GM23338 (cell line): ENCODE measurements around the gene STX8. TPM values are rescaled to one million over a fixed set of nuclear protein-coding genes. Genes with fewer than 3 reads are reported as not detected.
A peak's percentile ranks its signal among the peaks of the same experiment; 100 is the strongest.

Source experiments
- ATAC-seq: fragments of 200-7000 bp; cut with Tn5 transposase; 3 replicates; pipeline ENCODE4 v1.9.1; 2020
- DNase-seq: peaks from one replicate; pipeline ENCODE4 v3.0.0-alpha.2; 2015; ENCODE audit warnings: low spot score
- H2AFZ ChIP-seq: fragments of 200-600 bp; sonication (generic); 2 replicates; pipeline ENCODE4 v1.8.0; 2016; ENCODE audit warnings: antibody characterized with exemption, mild to moderate bottlenecking, moderate library complexity
- H3F3A ChIP-seq: fragments of 200-600 bp; sonication (generic); replicated peaks from 2 replicates; pipeline ENCODE4 v1.8.0; 2017; ENCODE audit warnings: antibody characterized with exemption, mixed run types, low read depth
- H3K27ac ChIP-seq: fragments of 200-600 bp; sonication (generic); 2 replicates; pipeline ENCODE4 v1.6.1; 2016; ENCODE audit warnings: low read depth
- H3K27me3 ChIP-seq: fragments of 200-600 bp; sonication (generic); 2 replicates; pipeline ENCODE4 v1.8.0; 2016; ENCODE audit warnings: mild to moderate bottlenecking, mixed run types, moderate library complexity; ENCODE audit not compliant: insufficient read depth
- H3K36me3 ChIP-seq: fragments of 200-600 bp; sonication (generic); 2 replicates; pipeline ENCODE4 v1.8.0; 2016; ENCODE audit warnings: mild to moderate bottlenecking; ENCODE audit not compliant: insufficient read depth
- H3K4me1 ChIP-seq: fragments of 200-600 bp; sonication (generic); 2 replicates; pipeline ENCODE4 v1.8.0; 2016; ENCODE audit warnings: mild to moderate bottlenecking, moderate library complexity; ENCODE audit not compliant: insufficient read depth
- H3K4me2 ChIP-seq: fragments of 200-600 bp; sonication (generic); 2 replicates; pipeline ENCODE4 v1.7.1; 2017; ENCODE audit warnings: mixed run types
- H3K4me3 ChIP-seq: fragments of 200-600 bp; sonication (generic); 2 replicates; pipeline ENCODE4 v1.6.1; 2016; ENCODE audit warnings: mixed run types
- H3K79me2 ChIP-seq: fragments of 200-600 bp; sonication (generic); replicated peaks from 2 replicates; pipeline ENCODE4 v1.8.0; 2017; ENCODE audit warnings: mild to moderate bottlenecking; ENCODE audit not compliant: insufficient read depth
- H3K9me2 ChIP-seq: fragments of 200-600 bp; sonication (generic); 2 replicates; pipeline ENCODE4 v1.8.0; 2017; ENCODE audit not compliant: insufficient read depth
- H4K20me1 ChIP-seq: fragments of 200-600 bp; sonication (generic); replicated peaks from 2 replicates; pipeline ENCODE4 v1.8.0; 2017; ENCODE audit warnings: mild to moderate bottlenecking; ENCODE audit not compliant: insufficient read depth
- H3K27ac Mint-ChIP-seq: 2 replicates; pipeline ENCODE4 v1.8.0; 2020; ENCODE audit warnings: inconsistent platforms, mild to moderate bottlenecking, moderate library complexity, mixed read lengths
- H3K27me3 Mint-ChIP-seq: 3 replicates; pipeline ENCODE4 v1.8.0; 2022; ENCODE audit warnings: low read depth, mild to moderate bottlenecking, moderate library complexity, mixed read lengths, inconsistent platforms; ENCODE audit not compliant: insufficient read depth, poor library complexity
- H3K36me3 Mint-ChIP-seq: 3 replicates; pipeline ENCODE4 v1.8.0; 2021; ENCODE audit warnings: low read depth, mild to moderate bottlenecking, inconsistent platforms, moderate library complexity, mixed read lengths
- H3K4me1 Mint-ChIP-seq: 3 replicates; pipeline ENCODE4 v1.8.0; 2020; ENCODE audit warnings: mild to moderate bottlenecking, inconsistent platforms, mixed read lengths
- H3K4me3 Mint-ChIP-seq: 3 replicates; pipeline ENCODE4 v1.8.0; 2021; ENCODE audit warnings: moderate library complexity, mild to moderate bottlenecking, inconsistent platforms, mixed read lengths
- H3K9me3 Mint-ChIP-seq: 3 replicates; pipeline ENCODE4 v1.8.0; 2020; ENCODE audit warnings: moderate library complexity, mild to moderate bottlenecking, inconsistent platforms, mixed read lengths
- CREB1 ChIP-seq: fragments of 250-450 bp; sonication (Bioruptor Pico); IDR thresholded peaks from 2 replicates; pipeline ENCODE4 v1.5.0; 2020; ENCODE audit warnings: low read depth, mild to moderate bottlenecking, moderate library complexity
- EZH2 ChIP-seq: fragments of 200-600 bp; sonication (generic); IDR thresholded peaks from one replicate; pipeline ENCODE4 v1.8.0; 2017; ENCODE audit warnings: antibody characterized with exemption, mild to moderate bottlenecking, low read depth; ENCODE audit not compliant: unreplicated experiment
- EZH2phosphoT487 ChIP-seq: fragments of 200-600 bp; sonication (generic); IDR thresholded peaks from one replicate; pipeline ENCODE4 v1.8.1; 2018; ENCODE audit warnings: antibody characterized with exemption; ENCODE audit not compliant: unreplicated experiment
- JUNB ChIP-seq: IDR thresholded peaks from one replicate; pipeline ENCODE4 v1.6.1; 2016; ENCODE audit warnings: antibody characterized with exemption; ENCODE audit not compliant: unreplicated experiment
- NANOG ChIP-seq: IDR thresholded peaks from 2 replicates; pipeline ENCODE4 v1.6.1; 2016; ENCODE audit warnings: antibody characterized with exemption, borderline replicate concordance
- POLR2AphosphoS5 ChIP-seq: IDR thresholded peaks from 2 replicates; pipeline ENCODE4 v1.6.1; 2016; ENCODE audit warnings: antibody characterized with exemption, low read depth
- STAT1 ChIP-seq: IDR thresholded peaks from one replicate; pipeline ENCODE4 v1.6.1; 2016; ENCODE audit warnings: antibody characterized with exemption; ENCODE audit not compliant: unreplicated experiment
- ZNF114 ChIP-seq: fragments of 250-450 bp; sonication (Bioruptor Pico); IDR thresholded peaks from 2 replicates; pipeline ENCODE4 v1.5.0; 2020; ENCODE audit warnings: mild to moderate bottlenecking, moderate library complexity
- ZNF331 ChIP-seq: fragments of 250-450 bp; sonication (Bioruptor Pico); IDR thresholded peaks from 2 replicates; pipeline ENCODE4 v1.5.0; 2020; ENCODE audit warnings: low read depth, mild to moderate bottlenecking, moderate library complexity
- polyA plus RNA-seq: library from polyadenylated mRNA; unstranded; fragments of >200 nt; fragmentation: Nextera tagmentation; extraction: Ambion mirVana; gene quantifications from 2 replicates; pipeline ENCODE4 v1.2.1, GENCODE V29; 2016
- total RNA-seq: library from RNA; depleted of rRNA; stranded (reverse); fragments of >200 nt; shearing (Covaris generic); gene quantifications from 2 replicates; pipeline ENCODE4 v1.2.3, GENCODE V29; 2014
- TF ChIP-seq, protein P1 (sequence below): IDR thresholded peaks from 2 replicates; pipeline ENCODE4 v1.6.1; 2016; ENCODE audit warnings: antibody characterized with exemption
- TF ChIP-seq, protein P2 (sequence below), 2 experiments: fragments of 200-600 bp in 1 of 2; sonication (generic) in 1 of 2; conservative IDR thresholded peaks; 2 replicates each; pipeline versions ENCODE4 v1.5.1 to v1.6.1; 2016 to 2017; ENCODE audit warnings: antibody characterized with exemption in 2 of 2, low read depth in 2 of 2, mild to moderate bottlenecking in 2 of 2, moderate library complexity in 1 of 2
- TF ChIP-seq, protein P3 (sequence below): IDR thresholded peaks from one replicate; pipeline ENCODE4 v1.6.1; 2018; ENCODE audit warnings: antibody characterized with exemption; ENCODE audit not compliant: unreplicated experiment

The STX8 gene
- total and polyA plus RNA-seq, 2 experiments from 2014 or later = 59.4 to 82.3 TPM

DNA sequence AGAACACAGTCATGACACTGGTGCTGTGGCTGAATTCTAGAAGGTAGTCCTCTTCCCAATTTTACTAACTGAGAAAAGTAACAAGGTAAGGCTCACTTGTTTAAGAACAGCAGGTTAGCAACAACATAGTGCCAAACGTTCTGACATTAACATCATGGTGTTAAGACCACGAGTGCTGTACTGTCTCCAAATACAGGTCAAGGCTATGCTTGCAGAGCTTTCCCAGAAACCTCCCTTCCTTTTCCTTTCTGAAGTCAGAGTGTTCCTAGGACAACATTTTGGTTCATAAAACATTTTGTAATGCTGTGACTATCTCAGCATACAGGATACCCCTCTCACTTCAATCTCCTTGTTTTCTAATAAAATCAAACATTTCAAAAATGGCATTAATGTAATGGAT lies 144.0 kb downstream of the STX8 start:
- H3K9me3 Mint-ChIP-seq = 0 out of 3 replicates have a peak, but pooled peaks cover 3% of the 10 kb centered on the region
- Histone ChIP-seq H3K4me2 (no peak overlapping the region), H4K20me1 (no peaks in the 10 kb centered on the region), H3K4me1 (0 out of 2 replicates have a peak, but pooled peaks cover under 1% of the 10 kb centered on the region), H3K36me3 (no peaks in the 10 kb centered on the region), H3F3A (no peaks in the 10 kb centered on the region), H3K79me2 (no peaks in the 10 kb centered on the region), H3K27ac (no peak overlapping the region), H2AFZ (no peak overlapping the region), H3K27me3 (no peaks in the 10 kb centered on the region), H3K9me2 (peaks cover 3% of the 10 kb centered on the region; the same call in 1 of the 2 replicates), H3K4me3 (no peak overlapping the region)
- peaks cover 5% of the 10 kb centered on the region; the same call in 2 of the 3 replicates for H3K4me1 Mint-ChIP-seq
- ATAC-seq (no peak), DNase-seq (no peak)
- H3K36me3 Mint-ChIP-seq = no peaks in the 10 kb centered on the region
- no peak overlapping the region for H3K27ac Mint-ChIP-seq
- H3K27me3 Mint-ChIP-seq = no peaks in the 10 kb centered on the region
- TF ChIP-seq ZNF331 (CRISPR knock-in tag) = no peak
- TF ChIP-seq, protein P1, sequence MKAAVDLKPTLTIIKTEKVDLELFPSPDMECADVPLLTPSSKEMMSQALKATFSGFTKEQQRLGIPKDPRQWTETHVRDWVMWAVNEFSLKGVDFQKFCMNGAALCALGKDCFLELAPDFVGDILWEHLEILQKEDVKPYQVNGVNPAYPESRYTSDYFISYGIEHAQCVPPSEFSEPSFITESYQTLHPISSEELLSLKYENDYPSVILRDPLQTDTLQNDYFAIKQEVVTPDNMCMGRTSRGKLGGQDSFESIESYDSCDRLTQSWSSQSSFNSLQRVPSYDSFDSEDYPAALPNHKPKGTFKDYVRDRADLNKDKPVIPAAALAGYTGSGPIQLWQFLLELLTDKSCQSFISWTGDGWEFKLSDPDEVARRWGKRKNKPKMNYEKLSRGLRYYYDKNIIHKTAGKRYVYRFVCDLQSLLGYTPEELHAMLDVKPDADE = no peak
- no peak for TF ChIP-seq JUNB
- TF ChIP-seq STAT1 = no peak
- TF ChIP-seq NANOG = no peak
- TF ChIP-seq, protein P2, sequence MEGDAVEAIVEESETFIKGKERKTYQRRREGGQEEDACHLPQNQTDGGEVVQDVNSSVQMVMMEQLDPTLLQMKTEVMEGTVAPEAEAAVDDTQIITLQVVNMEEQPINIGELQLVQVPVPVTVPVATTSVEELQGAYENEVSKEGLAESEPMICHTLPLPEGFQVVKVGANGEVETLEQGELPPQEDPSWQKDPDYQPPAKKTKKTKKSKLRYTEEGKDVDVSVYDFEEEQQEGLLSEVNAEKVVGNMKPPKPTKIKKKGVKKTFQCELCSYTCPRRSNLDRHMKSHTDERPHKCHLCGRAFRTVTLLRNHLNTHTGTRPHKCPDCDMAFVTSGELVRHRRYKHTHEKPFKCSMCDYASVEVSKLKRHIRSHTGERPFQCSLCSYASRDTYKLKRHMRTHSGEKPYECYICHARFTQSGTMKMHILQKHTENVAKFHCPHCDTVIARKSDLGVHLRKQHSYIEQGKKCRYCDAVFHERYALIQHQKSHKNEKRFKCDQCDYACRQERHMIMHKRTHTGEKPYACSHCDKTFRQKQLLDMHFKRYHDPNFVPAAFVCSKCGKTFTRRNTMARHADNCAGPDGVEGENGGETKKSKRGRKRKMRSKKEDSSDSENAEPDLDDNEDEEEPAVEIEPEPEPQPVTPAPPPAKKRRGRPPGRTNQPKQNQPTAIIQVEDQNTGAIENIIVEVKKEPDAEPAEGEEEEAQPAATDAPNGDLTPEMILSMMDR (conservative IDR thresholded peaks at IDR 0.05; ENCODE audit: low read depth in 2 of 2) = no peak
- TF ChIP-seq ZNF114 (CRISPR knock-in tag) = no peak
- no peak overlapping the region for H3K4me3 Mint-ChIP-seq

DNA sequence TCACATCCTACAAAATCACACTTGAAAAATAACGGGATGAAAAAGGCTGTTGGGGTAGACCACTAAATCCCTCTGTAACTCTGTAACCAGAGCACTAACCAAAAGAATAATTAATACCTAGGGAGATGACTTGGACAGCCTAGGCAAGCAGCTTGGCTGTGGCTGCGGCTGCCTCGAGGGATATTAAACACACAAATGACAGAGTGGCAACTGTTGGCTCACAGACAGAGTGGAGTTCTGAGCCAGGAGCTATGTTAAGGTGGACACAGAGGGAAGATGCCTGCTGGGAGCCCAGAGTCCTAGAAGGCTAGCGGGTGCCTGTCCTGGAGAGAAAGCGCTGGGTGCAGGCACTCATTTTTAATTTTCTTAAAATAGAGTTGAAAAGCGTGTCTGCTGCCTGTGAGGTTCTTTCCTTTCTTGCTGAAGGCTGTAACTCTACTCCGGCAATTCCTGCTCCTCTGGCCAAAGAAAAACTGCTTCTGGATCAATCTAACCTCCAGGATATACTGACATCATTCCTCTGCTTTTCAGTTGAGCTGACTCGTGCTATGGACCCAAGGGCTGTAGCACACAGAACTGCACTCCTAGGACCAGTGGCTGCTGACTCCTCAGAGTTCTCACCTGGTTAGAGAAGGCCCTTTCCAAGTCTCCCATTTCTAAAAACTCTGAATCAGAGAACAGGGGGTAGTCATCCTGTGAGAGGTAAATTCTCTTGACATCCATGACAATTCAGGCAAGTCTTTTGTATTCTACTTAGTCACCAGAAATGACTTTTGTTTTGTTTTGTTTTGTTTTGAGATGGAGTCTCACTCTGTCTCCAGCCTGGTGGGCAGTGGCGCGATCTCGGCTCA lies 147.9 kb downstream of the STX8 start:
- Histone ChIP-seq H3F3A (no peaks in the 10 kb centered on the region), H3K36me3 (no peaks in the 10 kb centered on the region), H3K9me2 (no peaks in the 10 kb centered on the region), H3K4me1 (peaks cover 8% of the 10 kb centered on the region; the same call in 1 of the 2 replicates), H4K20me1 (no peaks in the 10 kb centered on the region), H3K4me3 (no peak overlapping the region), H3K79me2 (no peaks in the 10 kb centered on the region), H2AFZ (no peak overlapping the region), H3K27ac (peak overlapping the region; percentile 39; the same call in 1 of the 2 replicates), H3K27me3 (no peaks in the 10 kb centered on the region), H3K4me2 (no peak overlapping the region)
- Mint-ChIP-seq H3K4me3 (no peak overlapping the region), H3K27ac (0 out of 2 replicates have a peak overlapping the region, but pooled peaks have one; percentile 36), H3K9me3 (0 out of 3 replicates have a peak, but pooled peaks cover 3% of the 10 kb centered on the region), H3K27me3 (peaks cover 2% of the 10 kb centered on the region), H3K36me3 (0 out of 3 replicates have a peak, but pooled peaks cover under 1% of the 10 kb centered on the region), H3K4me1 (peaks cover 17% of the 10 kb centered on the region)
- ATAC-seq (no peak), DNase-seq (no peak)
- TF ChIP-seq JUNB (no peak), NANOG (no peak), STAT1 (no peak), POLR2AphosphoS5 (no peak), EZH2 (no peak), EZH2phosphoT487 (no peak), ZNF114 (CRISPR knock-in tag) (no peak), ZNF331 (CRISPR knock-in tag) (no peak), CREB1 (CRISPR knock-in tag) (no peak)
- TF ChIP-seq, protein P3, sequence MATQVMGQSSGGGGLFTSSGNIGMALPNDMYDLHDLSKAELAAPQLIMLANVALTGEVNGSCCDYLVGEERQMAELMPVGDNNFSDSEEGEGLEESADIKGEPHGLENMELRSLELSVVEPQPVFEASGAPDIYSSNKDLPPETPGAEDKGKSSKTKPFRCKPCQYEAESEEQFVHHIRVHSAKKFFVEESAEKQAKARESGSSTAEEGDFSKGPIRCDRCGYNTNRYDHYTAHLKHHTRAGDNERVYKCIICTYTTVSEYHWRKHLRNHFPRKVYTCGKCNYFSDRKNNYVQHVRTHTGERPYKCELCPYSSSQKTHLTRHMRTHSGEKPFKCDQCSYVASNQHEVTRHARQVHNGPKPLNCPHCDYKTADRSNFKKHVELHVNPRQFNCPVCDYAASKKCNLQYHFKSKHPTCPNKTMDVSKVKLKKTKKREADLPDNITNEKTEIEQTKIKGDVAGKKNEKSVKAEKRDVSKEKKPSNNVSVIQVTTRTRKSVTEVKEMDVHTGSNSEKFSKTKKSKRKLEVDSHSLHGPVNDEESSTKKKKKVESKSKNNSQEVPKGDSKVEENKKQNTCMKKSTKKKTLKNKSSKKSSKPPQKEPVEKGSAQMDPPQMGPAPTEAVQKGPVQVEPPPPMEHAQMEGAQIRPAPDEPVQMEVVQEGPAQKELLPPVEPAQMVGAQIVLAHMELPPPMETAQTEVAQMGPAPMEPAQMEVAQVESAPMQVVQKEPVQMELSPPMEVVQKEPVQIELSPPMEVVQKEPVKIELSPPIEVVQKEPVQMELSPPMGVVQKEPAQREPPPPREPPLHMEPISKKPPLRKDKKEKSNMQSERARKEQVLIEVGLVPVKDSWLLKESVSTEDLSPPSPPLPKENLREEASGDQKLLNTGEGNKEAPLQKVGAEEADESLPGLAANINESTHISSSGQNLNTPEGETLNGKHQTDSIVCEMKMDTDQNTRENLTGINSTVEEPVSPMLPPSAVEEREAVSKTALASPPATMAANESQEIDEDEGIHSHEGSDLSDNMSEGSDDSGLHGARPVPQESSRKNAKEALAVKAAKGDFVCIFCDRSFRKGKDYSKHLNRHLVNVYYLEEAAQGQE = no peak
- TF ChIP-seq, protein P1 = no peak
- TF ChIP-seq, protein P2 (conservative IDR thresholded peaks at IDR 0.05; ENCODE audit: low read depth in 2 of 2) = no peak
